ENCODE results near the gene POMT1. TPM values are rescaled to one million over a fixed set of nuclear protein-coding genes. Genes with fewer than 3 reads are reported as not detected.

The POMT1 gene
- total RNA-seq, 1 experiment from 2014 or later, result 34.1 TPM

GRCh38 chr9:131492070-131492469 lies 10.6 kb upstream of the POMT1 start:
- H3K79me1 ChIP-seq (ENCODE audit: insufficient read depth, low read depth, low read length, poor library complexity, severe bottlenecking), result no peaks in the 10 kb centered on the region
- no peaks in the 10 kb centered on the region for H3K27me3 ChIP-seq (ENCODE audit: insufficient read depth, low read length)
- H4K20me1 ChIP-seq (ENCODE audit: control insufficient read depth, insufficient read depth, insufficient read length), result peaks cover 3% of the 10 kb centered on the region
- no peak overlapping the region for H3K4ac ChIP-seq (ENCODE audit: low read depth, low read length)
- no peak overlapping the region for H2BK12ac ChIP-seq (ENCODE audit: insufficient read length, low read depth, low read length)
- no peak for DNase-seq
- no peak overlapping the region for H4K91ac ChIP-seq (ENCODE audit: insufficient read length, low read depth, low read length)
- no peak for TF ChIP-seq CTCF (conservative IDR thresholded peaks at IDR 0.05)
- H2AFZ ChIP-seq (ENCODE audit: low read length), result no peak overlapping the region
- no peak overlapping the region for H3K4me3 Mint-ChIP-seq
- peaks cover 83 to 100% (median 99%) of the 10 kb centered on the region in 3 experiments for H3K36me3 Mint-ChIP-seq (ENCODE audit: insufficient read depth in 1 of 3, low read depth in 3 of 3)
- no peak overlapping the region for H2AK5ac ChIP-seq (ENCODE audit: insufficient read length, low read length)
- no peaks in the 10 kb centered on the region for H3K9me3 Mint-ChIP-seq
- H3K9ac ChIP-seq (ENCODE audit: extremely low read depth, insufficient read length, low read length), result no peak overlapping the region
- H3K27me3 Mint-ChIP-seq (ENCODE audit: low read depth), result peaks cover 1% of the 10 kb centered on the region; the same call in 1 of the 2 replicates
- H3K23me2 ChIP-seq (ENCODE audit: insufficient read length, low read depth, low read length, poor library complexity, severe bottlenecking), result no peaks in the 10 kb centered on the region
- H3K27ac Mint-ChIP-seq, result peak overlapping the region in 1 of 3 experiments; percentile 30; a peak in 1 of 7 replicates
- no peaks in the 10 kb centered on the region for H3K9me3 ChIP-seq (ENCODE audit: control insufficient read depth, low read depth, low read length)
- no peak overlapping the region for H4K8ac ChIP-seq (replicated peaks; ENCODE audit: insufficient read length, low read depth, low read length)
- H4K5ac ChIP-seq (ENCODE audit: insufficient read length, low read depth, low read length), result no peak overlapping the region
- H3K27ac ChIP-seq (ENCODE audit: insufficient read length, low read depth, low read length), result no peak overlapping the region
- no peaks in the 10 kb centered on the region for H3K4me1 Mint-ChIP-seq
- no peak overlapping the region for H3T11ph ChIP-seq (ENCODE audit: low read length)
- H2BK20ac ChIP-seq (ENCODE audit: low read depth, low read length, poor library complexity, severe bottlenecking), result no peak overlapping the region
- H3K14ac ChIP-seq (ENCODE audit: insufficient read depth, low read length), result no peak overlapping the region
- no CpG with 5 or more reads among the region's 6 CpGs for WGBS (ENCODE audit: extremely low coverage, insufficient read length, low lambda C conversion rate)
- no peak overlapping the region for H2BK15ac ChIP-seq (ENCODE audit: low read depth, low read length)
- H3K79me2 ChIP-seq (ENCODE audit: insufficient read depth, low read length), result no peaks in the 10 kb centered on the region
- H3K4me1 ChIP-seq (ENCODE audit: insufficient read depth, low read length), result no peaks in the 10 kb centered on the region
- no peak overlapping the region for H3K23ac ChIP-seq (ENCODE audit: insufficient read length, low read depth, low read length)
- H3K18ac ChIP-seq (ENCODE audit: insufficient read length, low read depth, low read length), result no peak overlapping the region
- H3K4me2 ChIP-seq (ENCODE audit: insufficient read depth, insufficient read length, low read length), result no peak overlapping the region
- H3K56ac ChIP-seq (ENCODE audit: insufficient read length, low read depth, low read length), result no peak overlapping the region
- no peak overlapping the region for H2BK5ac ChIP-seq (ENCODE audit: insufficient read length, low read length)
- H2BK120ac ChIP-seq (ENCODE audit: low read depth, low read length, poor library complexity, severe bottlenecking), result no peak overlapping the region

Measured in H9 (cell line).